ENCODE results near the gene SLC12A6.
A peak's percentile ranks its signal among the peaks of the same experiment; 100 is the strongest.

SLC12A6 gene

DNA sequence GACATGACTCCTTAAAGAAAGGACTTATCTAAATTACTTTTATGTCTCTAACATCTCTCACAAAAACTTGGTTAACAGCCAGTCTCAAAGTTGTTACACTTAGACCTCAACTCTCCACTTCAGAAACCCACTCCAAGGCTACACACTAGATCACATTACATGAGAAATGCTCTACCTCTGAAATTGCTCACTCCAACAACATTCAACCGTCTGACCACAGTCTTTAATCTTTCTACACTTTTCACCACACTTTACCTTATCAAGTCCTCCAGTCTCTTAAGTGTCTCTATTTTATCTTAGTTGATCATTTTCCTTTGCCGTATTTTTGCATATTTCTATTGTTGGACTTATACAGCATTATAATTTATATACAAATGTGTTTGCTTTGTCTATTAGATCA is 5.8 kb downstream of the SLC12A6 start:
- no peak for DNase-seq (ENCODE audit: low spot score)

DNA sequence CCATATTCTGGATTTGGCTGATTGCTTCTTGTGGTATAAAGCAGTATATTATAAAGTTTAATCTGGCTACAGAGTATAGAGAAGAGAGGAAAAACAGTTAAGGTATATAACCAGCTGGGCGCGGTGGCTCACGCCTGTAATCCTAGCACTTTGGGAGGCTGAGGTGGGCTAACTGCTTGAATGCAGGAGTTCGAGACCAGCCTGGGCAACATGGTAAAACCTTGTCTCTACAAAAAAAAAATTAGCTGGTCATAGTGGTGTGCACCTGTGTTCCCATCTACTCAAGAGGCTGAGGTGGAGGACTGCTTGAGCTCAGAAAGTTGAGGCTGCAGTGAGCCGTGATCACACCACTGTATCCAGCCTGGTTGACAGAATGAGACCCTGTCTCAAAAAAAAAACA is 7.3 kb downstream of the SLC12A6 start:
- DNase-seq (ENCODE audit: low spot score) = no peak

GRCh38 chr15:34329006-34329405 is 8.6 kb downstream of the SLC12A6 start:
- no peak for DNase-seq (ENCODE audit: low spot score)

DNA sequence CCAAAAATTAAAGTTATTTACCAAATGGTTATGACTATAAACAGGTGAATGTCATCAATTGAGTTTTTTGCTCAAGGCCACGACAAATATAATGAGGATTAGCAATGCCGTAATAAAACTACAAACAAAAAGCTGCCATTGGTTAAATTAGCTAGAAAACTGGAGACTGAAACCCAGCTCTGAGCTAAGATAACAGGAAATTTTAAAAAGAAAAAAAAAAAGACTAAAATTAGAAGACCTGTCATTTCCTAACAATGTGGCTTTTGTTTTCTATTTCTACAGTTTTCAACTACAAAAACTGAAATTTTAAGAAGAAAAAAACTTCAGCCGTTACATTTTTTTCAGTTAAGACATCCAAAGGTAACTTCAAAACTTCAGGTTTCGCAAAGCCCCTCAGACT is 9.7 kb downstream of the SLC12A6 start:
- DNase-seq (ENCODE audit: low spot score) = no peak

GRCh38 chr15:34325368-34325767 is 12.2 kb downstream of the SLC12A6 start:
- no peak for DNase-seq (ENCODE audit: low spot score)

DNA sequence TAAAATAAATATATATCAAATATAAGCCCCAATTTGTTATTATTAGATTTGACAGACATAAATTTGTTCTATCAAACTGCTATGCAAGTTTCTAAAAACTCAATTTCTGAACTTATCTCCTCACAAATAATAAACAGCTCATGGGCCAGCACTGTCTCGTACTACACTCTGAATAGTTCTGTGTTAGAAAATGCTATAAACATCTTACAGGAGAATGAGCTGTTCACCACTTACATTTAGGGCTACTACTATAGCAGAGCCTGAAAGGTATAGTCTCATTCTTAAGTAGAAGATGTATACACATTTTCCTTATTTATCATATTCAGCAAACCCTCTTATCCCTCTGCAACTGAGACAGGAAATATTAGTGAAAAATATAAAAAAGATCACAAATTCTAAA is 12.6 kb downstream of the SLC12A6 start:
- no peak for DNase-seq (ENCODE audit: low spot score)

GRCh38 chr15:34323217-34323616 is 14.4 kb downstream of the SLC12A6 start:
- no peak for DNase-seq (ENCODE audit: low spot score)

- peak; percentile 27 for DNase-seq (ENCODE audit: low spot score)
These were observed 19.1 kb downstream of the SLC12A6 start for GRCh38 chr15:34318277-34319079.

DNA sequence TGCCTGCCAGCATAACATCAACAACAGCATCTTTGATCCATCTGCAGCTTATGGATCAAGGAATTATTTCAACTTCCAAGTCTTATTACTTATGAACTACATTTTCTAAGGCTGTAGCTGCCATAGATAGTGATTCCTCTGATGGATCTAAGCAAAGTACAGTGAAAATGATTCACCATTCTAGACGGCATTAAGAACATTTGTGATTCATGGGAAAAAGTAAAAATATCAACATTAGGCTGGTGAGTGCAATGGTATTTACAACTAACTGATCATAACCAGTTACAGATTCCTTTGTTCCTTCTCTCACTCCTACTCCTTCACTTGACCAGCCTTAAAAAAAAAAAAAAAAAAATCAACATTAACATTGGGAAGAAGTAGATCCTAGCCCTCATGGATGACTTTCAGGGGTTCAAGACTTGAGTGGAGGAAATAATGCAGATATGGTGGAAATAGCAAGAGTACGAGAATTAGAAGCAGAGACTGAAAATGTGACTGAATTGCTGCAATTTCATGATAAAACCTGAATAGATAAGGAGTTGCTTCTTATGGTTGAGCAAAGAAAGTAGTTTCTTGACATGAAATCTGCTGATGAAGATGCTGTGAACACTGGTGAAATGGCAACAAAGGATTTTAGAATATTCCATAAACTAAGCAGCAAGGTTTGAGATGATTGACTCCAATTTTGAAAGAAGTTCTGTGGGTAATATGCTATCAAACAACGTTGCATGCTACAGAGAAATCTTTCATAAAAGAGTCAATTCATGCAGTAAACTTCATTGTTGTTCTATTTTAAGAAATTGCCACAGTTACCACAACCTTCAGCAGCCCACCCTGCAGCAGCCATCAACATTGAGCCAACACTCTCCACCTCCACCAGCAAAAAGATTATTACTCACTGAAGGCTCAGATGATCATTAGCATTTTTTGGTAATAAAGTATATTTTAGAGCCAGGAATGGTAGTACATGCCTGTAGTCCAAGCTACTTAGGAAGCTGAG is 22.8 kb downstream of the SLC12A6 start:
- DNase-seq (ENCODE audit: low spot score) = no peak

DNA sequence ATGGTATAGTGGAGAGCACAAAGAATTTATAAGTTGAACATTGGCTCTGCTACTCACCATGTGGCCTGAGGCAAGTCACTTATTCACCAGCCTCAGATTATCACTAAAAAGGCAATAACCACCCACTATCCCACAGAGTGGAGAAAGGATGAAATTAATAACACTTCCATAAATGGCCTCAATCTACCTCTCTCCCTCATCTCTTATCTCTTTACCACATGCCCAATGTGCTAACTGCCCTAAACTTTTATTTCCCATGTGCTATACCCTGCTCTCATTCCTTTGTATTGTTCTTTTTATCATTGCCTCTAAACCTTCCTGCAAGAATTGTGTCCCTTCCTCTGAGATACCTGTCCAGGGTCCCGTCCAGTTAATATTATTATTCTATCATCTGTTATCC is 26.0 kb downstream of the SLC12A6 start:
- DNase-seq (ENCODE audit: low spot score) = no peak

GRCh38 chr15:34304613-34305012 is 33.0 kb downstream of the SLC12A6 start:
- DNase-seq (ENCODE audit: low spot score) = no peak

DNA sequence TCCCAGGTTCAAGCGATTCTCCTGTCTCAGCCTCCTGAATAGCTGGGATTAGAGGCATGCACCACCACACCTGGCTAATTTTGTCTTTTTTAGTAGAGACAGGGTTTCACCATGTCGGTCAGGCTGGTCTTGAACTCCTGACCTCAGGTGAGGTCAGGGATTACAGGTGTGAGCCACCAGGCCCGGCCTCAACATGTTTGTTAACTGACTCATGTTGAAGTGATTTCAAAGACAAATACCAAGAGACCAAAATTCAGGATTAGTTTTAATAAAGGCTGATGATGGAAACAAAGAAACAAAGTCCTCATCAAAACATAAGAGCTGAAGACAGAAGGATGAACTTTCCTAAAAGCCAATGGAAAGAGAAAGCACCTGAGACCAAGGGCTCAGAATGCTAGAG is 36.5 kb downstream of the SLC12A6 start:
- DNase-seq (ENCODE audit: low spot score) = no peak

GRCh38 chr15:34297059-34297458 is 40.5 kb downstream of the SLC12A6 start:
- DNase-seq (ENCODE audit: low spot score) = no peak

- no peak for DNase-seq (ENCODE audit: low spot score)
These were observed 45.0 kb downstream of the SLC12A6 start for GRCh38 chr15:34292621-34293020.

DNA sequence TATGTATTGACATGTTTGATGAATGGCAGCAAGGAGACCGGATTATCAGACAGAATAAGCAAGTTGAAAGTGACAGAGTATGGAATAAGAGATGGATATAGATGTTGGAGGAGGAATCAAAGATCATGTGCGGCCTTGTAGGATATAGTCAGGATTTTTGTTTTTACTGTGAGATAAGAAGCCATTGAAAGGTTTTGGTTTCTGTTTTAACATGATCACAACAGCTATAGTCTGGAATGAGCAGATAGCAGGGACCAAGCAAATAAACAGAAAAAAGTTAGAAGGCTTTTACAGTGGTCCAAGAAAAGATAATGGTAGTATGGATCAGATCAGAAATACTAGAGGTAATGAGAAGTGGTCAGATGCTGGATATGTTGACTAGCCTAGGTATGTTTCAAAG is 52.6 kb downstream of the SLC12A6 start:
- no peak for DNase-seq (ENCODE audit: low spot score)

DNA sequence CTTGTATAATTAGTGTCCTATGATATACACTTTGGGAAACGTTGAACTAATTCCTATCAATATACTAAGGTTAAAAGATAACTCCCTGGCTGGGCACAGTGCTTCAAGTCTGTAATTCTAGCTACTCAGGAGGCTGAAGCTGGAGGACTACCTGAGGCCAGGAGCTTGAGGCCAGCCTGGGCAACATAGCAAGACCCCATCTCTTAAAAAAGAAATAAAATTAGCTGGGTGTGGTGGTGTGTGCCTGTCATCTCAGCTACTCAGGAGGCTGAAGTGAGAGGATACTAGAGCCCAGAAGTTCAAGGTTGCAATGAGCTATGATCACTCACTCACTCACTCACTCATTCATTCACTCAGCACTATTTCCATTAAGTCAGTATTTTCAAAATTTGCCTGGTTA is 55.2 kb downstream of the SLC12A6 start:
- no peak for DNase-seq (ENCODE audit: low spot score)

GRCh38 chr15:34280193-34280592 is 57.4 kb downstream of the SLC12A6 start:
- DNase-seq (ENCODE audit: low spot score) = no peak

DNA sequence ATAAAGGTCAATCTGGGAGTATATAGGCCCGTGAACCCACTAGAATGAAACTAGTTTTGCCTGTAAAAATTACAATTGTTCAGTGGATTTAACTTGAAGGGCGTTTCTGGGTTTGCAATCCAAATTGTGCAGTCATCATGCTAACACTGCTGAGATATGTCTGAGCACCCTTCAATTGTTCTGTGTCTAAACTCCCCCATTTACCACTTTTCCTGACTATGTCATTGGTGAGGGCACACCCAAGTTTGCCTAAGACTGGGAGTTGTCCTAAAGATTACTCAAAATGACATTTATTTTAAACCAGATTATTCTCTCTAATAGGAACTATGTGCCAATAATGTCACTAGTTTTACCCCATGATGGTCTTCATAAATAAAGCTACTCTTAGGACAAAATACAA is 58.2 kb downstream of the SLC12A6 start:
- no peak for DNase-seq (ENCODE audit: low spot score)

DNA sequence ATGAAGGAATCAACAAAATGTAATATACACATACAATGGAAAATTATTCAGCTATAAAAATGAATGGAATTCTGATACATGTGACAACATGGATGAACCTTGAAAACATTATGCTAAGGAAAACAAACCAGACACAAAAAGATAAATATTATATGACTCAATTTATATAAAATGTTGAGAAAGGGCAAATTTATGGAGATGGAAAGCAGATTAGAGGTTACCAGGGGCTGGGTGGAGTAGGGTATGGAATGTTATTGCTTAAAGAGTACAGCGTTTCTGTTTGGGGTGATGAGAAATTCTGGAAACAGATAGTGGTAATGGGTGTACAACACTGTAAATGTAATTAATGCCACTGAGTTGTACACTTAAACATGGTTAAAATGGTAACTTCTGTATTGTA is 61.9 kb downstream of the SLC12A6 start:
- no peak for DNase-seq (ENCODE audit: low spot score)

- no peak for DNase-seq (ENCODE audit: low spot score)
These were observed 62.4 kb downstream of the SLC12A6 start for GRCh38 chr15:34275154-34275553.

DNA sequence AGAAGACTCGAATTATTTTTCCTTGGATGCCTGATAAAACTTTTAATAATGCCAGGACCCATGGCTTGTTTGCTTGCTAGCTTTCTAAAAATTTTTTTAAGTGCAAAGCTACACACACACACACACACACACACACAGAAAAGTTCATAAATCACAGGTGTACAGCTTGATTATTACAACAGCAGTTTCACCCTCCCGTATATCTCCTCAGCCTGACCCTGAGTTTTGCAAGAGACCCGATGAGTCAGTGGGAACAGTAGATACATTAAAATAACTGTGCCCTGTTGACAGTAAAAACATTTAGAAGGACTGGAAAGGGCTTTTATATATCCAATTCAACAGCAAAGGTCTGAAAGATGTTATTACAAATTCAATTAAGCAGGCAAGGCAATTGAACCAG is 66.1 kb downstream of the SLC12A6 start:
- DNase-seq (ENCODE audit: low spot score) = no peak

- no peak for DNase-seq (ENCODE audit: low spot score)
These were observed 70.8 kb downstream of the SLC12A6 start for GRCh38 chr15:34266751-34267150.

GRCh38 chr15:34264076-34264475 is 73.5 kb downstream of the SLC12A6 start:
- no peak for DNase-seq (ENCODE audit: low spot score)

Data from SK-N-DZ (cell line).